ENCODE results near the gene GRIK5. TPM values are rescaled to one million over a fixed set of nuclear protein-coding genes. Genes with fewer than 3 reads are reported as not detected.

The GRIK5 gene
- total and polyA plus RNA-seq, 2 of the 8 experiments (the other 6 are each of a cell fraction or from before 2014, with no cell fraction given) = 17.8 to 42.9 TPM

GRCh38 chr19:42075616-42076379, 5.8 kb upstream of the GRIK5 start, which contains the start of gene ZNF574:
Gene ZNF574, plus strand, starts transcription at chr19:42076166. Its CDS starts 2,441 bp downstream, at chr19:42078607.
- H3K79me2 ChIP-seq (ENCODE audit: control insufficient read depth in 1 of 2, insufficient read depth in 2 of 2, low read length in 2 of 2) = peaks cover 22 to 37% of the 10 kb centered on the region in 2 experiments
- H3K4ac ChIP-seq (replicated peaks; ENCODE audit: insufficient read length, low read depth, low read length) = peak within 1 kb of the TSS; percentile 64
- peak within 1 kb of the TSS; percentile 97; the same call in 1 of the 2 replicates for H2BK15ac ChIP-seq (ENCODE audit: low read length)
- H3K9ac ChIP-seq (replicated peaks in 1 of 4; ENCODE audit: extremely low read depth in 1 of 4, low read depth in 3 of 4, low read length in 3 of 4) = peak within 1 kb of the TSS; percentile 91 to 97 (median 95)
- peaks cover 21% of the 10 kb centered on the region for H3K23me2 ChIP-seq (ENCODE audit: low read depth, low read length)
- peak within 1 kb of the TSS; percentile 23; the same call in 1 of the 2 replicates for H2AFZ ChIP-seq (ENCODE audit: low read length)
- peak within 1 kb of the TSS; percentile 91 to 97 for H3K4me2 ChIP-seq (ENCODE audit: insufficient read depth in 1 of 2, low read depth in 2 of 2, low read length in 2 of 2)
- peak; percentile 94 for FAIRE-seq
- no peak within 1 kb of the TSS for H2BK20ac ChIP-seq (ENCODE audit: low read length)
- peak within 1 kb of the TSS; percentile 100 for H4K8ac ChIP-seq (ENCODE audit: extremely low read depth, insufficient read depth, low read length)
- peak within 1 kb of the TSS; percentile 86; the same call in 1 of the 2 replicates for H2AK5ac ChIP-seq (ENCODE audit: low read depth, low read length)
- peaks cover 17 to 25% (median 25%) of the 10 kb centered on the region in 4 experiments; a peak in 7 of 8 replicates for H3K36me3 ChIP-seq (ENCODE audit: control insufficient read depth in 2 of 4, insufficient read depth in 4 of 4, low read length in 3 of 4)
- ChIA-PET POLR2A (ENCODE audit: partially characterized antibody) (interaction anchor here (0.8 to 1.8 kb wide), 13 partner anchors 9 to 206 kb away, joined by 3 to 10 read pairs (median 4); partner anchors contain the start of gene RABAC1), CTCF (ENCODE audit: partially characterized antibody) (interaction anchor here (1.4 to 1.7 kb wide), 2 partner anchors 9 to 16 kb away, joined by 3 to 6 read pairs; no protein-coding TSS in a partner anchor)
- no peaks in the 10 kb centered on the region for H3K27me3 ChIP-seq (replicated peaks in 1 of 4; ENCODE audit: control insufficient read depth in 3 of 4, extremely low read depth in 1 of 4, insufficient read depth in 3 of 4, low read length in 3 of 4)
- peak within 1 kb of the TSS; percentile 95 for H4K91ac ChIP-seq (replicated peaks; ENCODE audit: insufficient read length, low read length)
- no peak within 1 kb of the TSS for H2BK120ac ChIP-seq (replicated peaks; ENCODE audit: low read depth, low read length)
- H3K56ac ChIP-seq (replicated peaks; ENCODE audit: insufficient read length, low read depth, low read length) = peak within 1 kb of the TSS; percentile 78
- peak within 1 kb of the TSS; percentile 99 for H2BK5ac ChIP-seq (ENCODE audit: low read depth, low read length)
- peak within 1 kb of the TSS; percentile 96 for H3K27ac ChIP-seq (ENCODE audit: low read depth, low read length)
- peak within 1 kb of the TSS; percentile 99 for H3K18ac ChIP-seq (ENCODE audit: extremely low read depth, low read length)
- peak within 1 kb of the TSS; percentile 82 to 91 (median 86) for H3K4me3 ChIP-seq (ENCODE audit: extremely low read depth in 1 of 4, insufficient read depth in 2 of 4, low read depth in 3 of 4, low read length in 4 of 4)
- H3K4me1 ChIP-seq (replicated peaks in 1 of 4; ENCODE audit: control insufficient read depth in 3 of 4, insufficient read depth in 4 of 4, low read length in 3 of 4) = peaks cover 0 to 4% (median 2%) of the 10 kb centered on the region in 4 experiments; a peak in 5 of 7 replicates
- peak; percentile 95 to 99 for DNase-seq (ENCODE audit: low read depth in 1 of 2, low spot score in 2 of 2)
- peak within 1 kb of the TSS; percentile 85 for H4K5ac ChIP-seq (ENCODE audit: insufficient read length, low read depth, low read length)
- H3K14ac ChIP-seq (ENCODE audit: insufficient read length) = peak within 1 kb of the TSS; percentile 31
- H3K9me3 ChIP-seq (ENCODE audit: insufficient read depth in 2 of 2, low read depth in 1 of 2, low read length in 1 of 2) = no peaks in the 10 kb centered on the region
- 3% methylated on average over 73 of the region's 80 CpGs; no CpG with 5 or more reads in 1 of the 2 experiments for WGBS, 2 experiments (ENCODE audit: extremely low coverage in 1 of 2, insufficient coverage in 1 of 2, insufficient read length in 1 of 2, insufficient replicate concordance in 2 of 2, low coverage in 1 of 2, low lambda C conversion rate in 2 of 2, missing lambda C conversion rate in 1 of 2)
- H4K20me1 ChIP-seq (replicated peaks in 1 of 2; ENCODE audit: control insufficient read depth in 1 of 2, insufficient read depth in 2 of 2, low read length in 2 of 2) = peaks cover 26 to 36% of the 10 kb centered on the region in 2 experiments
- H2BK12ac ChIP-seq (ENCODE audit: low read depth, low read length) = peak within 1 kb of the TSS; percentile 98; the same call in 1 of the 2 replicates
- H3K23ac ChIP-seq (ENCODE audit: insufficient read length) = no peak within 1 kb of the TSS
- peaks cover 17% of the 10 kb centered on the region for H3K79me1 ChIP-seq (ENCODE audit: low read depth, low read length)
- TF ChIP-seq EGR1 (IDR thresholded peaks at IDR 0.05; ENCODE audit: borderline replicate concordance, low read depth, low read length) (no peak), POLR2A (IDR thresholded peaks at IDR 0.05; ENCODE audit: control extremely low read depth in 1 of 2, low read depth in 2 of 2, low read length in 2 of 2) (peak in 1 of 2 experiments; percentile 8; a peak in 1 of 3 replicates), ASH2L (IDR thresholded peaks at IDR 0.05; ENCODE audit: low read length) (no peak), E2F6 (IDR thresholded peaks at IDR 0.05) (peak; percentile 74), MAX (IDR thresholded peaks at IDR 0.05) (peak; percentile 91), TBP (IDR thresholded peaks at IDR 0.05; ENCODE audit: low read depth, low read length) (peak; percentile 61; the same call in 1 of the 2 replicates), POLR2AphosphoS5 (IDR thresholded peaks at IDR 0.05; ENCODE audit: low read depth, low read length) (peak; percentile 86), SP1 (IDR thresholded peaks at IDR 0.05; ENCODE audit: low read depth, low read length) (peak; percentile 98)
- TF ChIP-seq, protein P1, sequence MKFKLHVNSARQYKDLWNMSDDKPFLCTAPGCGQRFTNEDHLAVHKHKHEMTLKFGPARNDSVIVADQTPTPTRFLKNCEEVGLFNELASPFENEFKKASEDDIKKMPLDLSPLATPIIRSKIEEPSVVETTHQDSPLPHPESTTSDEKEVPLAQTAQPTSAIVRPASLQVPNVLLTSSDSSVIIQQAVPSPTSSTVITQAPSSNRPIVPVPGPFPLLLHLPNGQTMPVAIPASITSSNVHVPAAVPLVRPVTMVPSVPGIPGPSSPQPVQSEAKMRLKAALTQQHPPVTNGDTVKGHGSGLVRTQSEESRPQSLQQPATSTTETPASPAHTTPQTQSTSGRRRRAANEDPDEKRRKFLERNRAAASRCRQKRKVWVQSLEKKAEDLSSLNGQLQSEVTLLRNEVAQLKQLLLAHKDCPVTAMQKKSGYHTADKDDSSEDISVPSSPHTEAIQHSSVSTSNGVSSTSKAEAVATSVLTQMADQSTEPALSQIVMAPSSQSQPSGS (IDR thresholded peaks at IDR 0.05; ENCODE audit: low read length) = peak; percentile 80; the same call in 1 of the 2 replicates
